ENCODE data around the gene OR10AD1.
"Not testable (repeated sequence)": the region's sequence is repeated elsewhere in the genome, so short reads cannot be mapped to it uniquely, and the experiment has no call there.

OR10AD1 gene, protein sequence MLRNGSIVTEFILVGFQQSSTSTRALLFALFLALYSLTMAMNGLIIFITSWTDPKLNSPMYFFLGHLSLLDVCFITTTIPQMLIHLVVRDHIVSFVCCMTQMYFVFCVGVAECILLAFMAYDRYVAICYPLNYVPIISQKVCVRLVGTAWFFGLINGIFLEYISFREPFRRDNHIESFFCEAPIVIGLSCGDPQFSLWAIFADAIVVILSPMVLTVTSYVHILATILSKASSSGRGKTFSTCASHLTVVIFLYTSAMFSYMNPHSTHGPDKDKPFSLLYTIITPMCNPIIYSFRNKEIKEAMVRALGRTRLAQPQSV

DNA sequence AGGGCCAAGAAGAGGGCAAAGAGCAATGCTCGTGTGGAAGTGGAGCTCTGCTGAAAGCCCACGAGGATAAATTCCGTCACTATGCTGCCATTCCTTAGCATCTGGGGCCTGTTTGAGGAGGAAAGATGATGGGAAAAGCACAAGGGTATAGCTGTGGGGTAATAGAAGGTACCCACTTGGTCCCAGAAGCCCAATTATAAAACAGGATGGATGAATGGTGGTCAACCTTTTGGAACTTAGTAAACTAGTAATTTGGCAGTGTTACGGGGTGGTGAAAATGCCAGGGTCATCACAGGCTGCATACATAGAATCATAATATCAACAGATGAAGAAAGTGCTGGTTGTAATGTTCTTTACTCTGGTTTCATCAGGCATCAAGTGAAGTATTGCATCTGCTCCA lies at the start of gene OR10AD1:
OR10AD1 (minus strand) TSS at position 101 of the 400 bp plus-strand sequence; CDS start at position 101, 0 bp downstream.
- no peak for DNase-seq

DNA sequence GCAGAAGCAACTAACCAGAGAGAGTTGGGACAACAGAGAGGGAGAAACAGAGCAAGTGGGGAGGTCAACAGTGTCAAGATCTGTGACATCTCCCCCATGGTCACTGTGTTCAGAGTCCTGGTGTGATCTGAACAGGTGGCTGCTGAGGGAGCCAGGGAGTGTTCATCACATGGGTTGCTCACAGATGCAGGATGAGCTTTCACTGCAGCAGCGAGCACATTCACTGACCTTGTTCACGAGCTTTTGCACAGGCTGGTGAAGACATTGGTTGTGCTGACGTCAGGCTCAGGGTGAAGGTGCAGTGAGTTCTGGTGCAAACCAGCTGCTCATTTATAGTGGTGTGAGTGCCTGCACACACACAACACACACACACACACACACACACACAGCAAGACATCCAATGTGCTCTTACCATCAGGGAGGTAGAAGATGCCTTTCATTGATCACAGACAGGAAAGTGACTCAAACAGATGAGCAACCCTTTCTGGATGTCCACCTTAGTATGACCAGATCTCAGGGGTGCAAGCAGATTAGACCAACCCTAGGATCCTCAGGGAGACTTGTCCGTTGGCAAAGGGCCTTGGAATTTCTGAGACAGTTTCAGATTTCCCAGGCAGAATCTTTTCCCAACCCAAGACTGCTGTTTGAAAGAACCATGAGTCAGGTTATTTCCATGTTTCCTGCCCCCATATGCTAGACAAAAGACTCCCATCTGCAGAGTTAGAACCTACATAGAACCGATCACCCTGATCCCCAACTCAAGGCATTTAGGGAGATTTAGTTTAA lies 44.3 kb upstream of the OR10AD1 start:
- no peak for DNase-seq

DNA sequence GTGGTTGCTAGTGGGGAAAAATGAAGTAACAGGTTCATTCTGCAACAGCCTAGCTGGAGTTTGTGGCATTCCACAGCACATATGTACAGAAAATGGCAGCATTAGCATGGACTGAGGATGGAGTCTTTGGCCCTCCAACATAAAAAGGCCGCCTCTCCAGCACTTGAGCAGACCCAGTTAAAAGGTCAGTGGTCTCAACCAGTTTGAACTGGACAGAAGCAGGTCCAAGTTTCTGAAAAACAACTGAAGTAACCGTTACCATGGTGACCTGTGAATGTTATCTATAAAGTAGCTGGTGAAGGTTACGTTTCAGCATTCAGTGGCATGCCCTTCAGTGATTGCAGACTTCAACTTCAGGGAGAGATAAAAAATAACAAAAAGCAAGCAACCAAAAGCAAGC lies 34.1 kb upstream of the OR10AD1 start:
- DNase-seq: no peak

DNA sequence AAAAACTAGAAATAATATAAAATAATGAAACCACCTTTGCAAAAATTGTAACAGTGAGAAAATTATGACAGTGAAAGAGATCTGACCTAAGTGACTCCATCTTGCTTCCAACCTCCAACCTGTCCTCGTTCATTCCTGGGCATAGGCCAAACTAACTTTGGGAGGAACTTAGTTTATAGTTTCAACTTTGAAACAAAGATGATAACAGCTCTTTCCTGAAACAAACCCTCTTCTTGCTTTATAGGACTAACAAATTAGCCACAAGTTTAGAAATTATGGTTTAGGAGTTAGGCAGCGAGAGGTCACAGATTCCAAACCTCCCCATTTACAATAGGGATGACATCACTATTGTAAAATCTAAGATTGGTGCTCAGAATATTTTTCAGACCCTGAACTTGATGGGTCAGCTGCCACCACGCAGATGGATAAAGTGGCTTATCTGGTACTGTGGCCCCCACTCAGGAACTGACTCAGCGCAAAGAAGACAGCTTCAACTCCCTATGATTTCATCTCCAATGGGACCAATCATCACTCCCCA lies 32.8 kb upstream of the OR10AD1 start:
- no peak for DNase-seq

DNA sequence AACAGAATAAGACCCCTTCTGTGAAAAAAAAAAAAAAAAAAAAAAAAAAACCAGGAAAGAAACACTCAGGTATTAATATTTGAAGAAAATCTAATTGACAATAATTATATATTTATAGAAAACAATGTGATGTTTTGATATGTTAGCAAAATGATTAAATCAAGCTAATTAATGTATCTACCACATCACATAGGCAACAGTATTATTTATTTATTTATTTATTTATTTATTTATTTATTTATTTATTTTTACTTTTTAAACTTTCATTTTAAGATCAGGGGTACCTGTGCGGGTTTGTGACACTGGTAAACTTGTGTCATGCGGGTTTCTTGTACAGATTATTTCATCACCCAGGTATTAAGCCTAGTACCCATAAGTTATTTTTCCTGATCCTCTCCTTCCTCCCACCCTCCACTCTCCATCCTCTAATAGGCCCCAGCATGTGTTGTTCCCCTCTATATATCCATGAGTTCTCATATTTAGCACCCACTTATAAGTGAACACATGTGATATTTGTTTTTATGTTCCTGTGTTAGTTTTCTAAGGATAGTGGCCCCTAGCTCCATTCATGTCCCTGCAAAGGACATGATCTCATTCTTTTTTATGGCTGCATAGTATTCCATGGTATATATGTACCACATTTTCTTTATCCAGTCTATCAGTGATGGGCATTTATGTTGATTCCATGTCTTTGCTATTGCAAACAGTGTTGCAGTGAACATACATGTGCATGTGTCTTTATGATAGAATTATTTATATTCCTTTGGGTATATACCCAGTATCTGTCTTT lies 28.3 kb upstream of the OR10AD1 start:
- not testable (repeated sequence) for DNase-seq

DNA sequence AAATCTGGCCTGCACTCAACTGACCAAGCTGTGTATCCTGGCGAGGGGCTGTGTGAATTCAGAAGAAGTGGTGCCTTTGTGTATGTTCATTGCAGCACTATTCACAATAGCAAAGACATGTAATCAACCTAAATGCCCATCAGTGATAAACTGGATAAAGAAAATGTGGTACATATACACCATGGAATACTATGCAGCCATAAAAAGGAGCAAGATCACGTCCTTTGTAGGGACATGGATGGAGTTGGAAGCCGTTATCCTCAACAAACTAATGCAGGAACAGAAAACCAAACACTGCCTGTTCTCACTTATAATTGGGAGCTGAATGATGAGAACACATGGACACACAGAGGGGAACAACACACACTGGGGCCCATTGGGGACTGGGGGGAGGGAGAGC lies 21.4 kb upstream of the OR10AD1 start:
- not testable (repeated sequence) for DNase-seq

DNA sequence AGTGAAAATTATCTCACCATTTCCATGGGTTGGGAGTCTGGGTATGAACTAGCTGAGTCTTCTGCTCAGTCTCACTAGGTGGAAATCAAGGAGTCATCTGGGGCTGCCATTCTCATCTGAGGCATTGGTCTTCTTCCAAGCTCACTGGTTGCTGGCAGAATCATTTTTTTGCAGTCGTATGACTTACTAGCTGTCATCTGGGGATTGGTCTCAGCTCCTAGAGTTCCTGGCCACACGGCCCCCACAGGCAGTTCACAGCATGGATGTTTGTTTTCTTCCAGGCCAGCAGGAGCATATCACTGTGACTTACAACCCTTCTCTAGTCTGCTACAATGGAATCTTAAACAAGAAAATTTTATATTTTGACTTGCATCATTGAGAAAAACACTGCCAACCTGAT lies 18.6 kb upstream of the OR10AD1 start:
- no peak for DNase-seq

DNA sequence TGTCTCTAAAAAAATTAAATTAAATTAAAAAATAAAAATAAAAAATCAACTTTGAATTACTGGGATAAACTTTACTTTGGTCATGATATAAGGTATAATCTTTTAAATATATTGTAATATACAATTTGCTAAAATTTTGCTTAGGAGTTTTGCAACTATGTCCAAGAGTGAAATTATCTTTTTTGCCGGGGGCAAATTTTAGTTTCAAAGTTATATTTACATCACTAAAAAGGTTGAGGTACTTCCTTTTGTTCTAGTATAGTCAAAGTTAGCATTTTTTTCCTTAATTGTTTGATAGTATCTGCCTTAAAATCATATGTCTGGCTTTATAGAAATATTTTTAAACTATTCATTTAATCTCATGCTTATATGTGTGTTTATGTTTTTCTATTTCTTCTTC lies 17.6 kb upstream of the OR10AD1 start:
- no peak for DNase-seq

DNA sequence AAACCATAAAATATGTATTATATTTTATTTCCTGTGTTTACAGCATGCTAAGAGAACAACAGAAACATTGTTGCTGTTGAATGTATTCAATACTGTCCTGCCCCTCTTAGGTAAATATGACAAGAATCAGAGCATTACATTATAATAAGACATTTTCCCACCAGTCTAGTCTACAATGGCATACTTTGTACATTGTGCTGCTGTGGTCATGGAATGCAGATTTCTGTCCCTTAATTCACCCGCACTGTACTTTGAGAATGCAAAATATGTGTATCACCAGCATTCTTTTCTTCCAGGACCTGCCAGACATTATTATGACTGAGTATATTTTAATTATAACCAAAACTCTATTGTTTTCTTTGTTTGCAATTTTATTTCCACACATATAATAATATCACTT lies 16.5 kb upstream of the OR10AD1 start:
- no peak for DNase-seq

DNA sequence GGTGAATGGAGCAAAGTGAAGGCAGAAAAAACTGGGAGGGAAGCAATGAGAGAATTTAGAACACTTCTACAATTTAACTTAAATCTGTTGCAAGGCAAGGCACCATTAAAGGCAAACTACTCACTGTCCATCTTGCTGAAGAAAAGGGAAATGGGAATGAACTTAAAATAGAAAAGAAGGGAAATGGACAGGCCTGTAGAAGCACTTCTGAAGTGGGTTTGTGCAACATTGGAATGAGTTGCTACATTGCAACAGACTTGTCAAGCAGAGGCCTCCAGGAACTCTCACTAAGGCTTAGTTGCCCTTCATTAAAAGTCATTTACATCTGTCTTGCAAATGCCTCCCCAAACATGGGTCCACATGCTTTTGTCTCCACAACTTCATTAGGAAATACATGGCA lies 13.7 kb upstream of the OR10AD1 start:
- no peak for DNase-seq

DNA sequence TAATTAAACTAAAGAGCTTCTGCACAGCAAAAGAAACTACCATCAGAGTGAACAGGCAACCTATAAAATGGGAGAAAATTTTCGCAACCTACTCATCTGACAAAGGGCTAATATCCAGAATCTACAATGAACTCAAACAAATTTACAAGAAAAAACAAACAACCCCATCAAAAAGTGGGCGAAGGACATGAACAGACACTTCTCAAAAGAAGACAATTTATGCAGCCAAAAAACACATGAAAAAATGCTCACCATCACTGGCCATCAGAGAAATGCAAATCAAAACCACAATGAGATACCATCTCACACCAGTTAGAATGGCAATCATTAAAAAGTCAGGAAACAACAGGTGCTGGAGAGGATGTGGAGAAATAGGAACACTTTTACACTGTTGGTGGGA lies 6.4 kb upstream of the OR10AD1 start:
- DNase-seq: not testable (repeated sequence)

DNA sequence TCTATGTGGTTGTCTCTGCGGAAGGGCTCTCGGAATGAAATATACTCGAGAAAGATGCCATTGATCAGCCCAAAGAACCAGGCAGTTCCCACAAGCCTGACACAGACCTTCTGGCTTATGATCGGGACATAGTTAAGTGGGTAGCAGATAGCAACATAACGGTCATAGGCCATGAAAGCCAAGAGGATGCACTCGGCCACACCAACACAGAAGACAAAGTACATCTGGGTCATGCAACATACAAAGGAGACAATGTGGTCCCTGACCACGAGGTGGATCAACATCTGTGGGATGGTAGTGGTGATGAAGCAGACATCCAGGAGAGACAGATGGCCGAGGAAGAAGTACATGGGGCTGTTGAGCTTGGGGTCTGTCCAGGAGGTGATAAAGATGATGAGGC lies 326 bp downstream of the OR10AD1 start:
- DNase-seq: no peak

DNA sequence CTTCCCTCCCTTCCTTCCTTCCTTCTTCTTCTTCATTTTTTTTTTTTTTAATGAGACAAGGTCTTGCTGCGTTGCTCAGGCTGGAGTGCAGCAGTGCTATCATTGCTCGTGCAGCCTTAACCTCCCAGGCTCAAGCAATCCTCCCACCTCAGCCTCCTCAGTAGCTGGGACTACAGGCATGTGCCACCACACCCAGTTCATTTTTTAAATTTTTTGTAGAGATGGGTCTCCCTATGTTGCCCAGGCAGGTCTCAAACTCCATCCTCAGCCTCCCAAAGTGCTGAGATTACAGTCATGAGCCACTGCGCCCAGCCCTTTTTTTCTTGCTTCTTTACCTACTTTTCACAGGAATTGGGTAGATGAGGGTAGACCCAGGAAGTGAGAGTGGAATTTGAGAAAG lies 1.6 kb downstream of the OR10AD1 start:
- DNase-seq: no peak

DNA sequence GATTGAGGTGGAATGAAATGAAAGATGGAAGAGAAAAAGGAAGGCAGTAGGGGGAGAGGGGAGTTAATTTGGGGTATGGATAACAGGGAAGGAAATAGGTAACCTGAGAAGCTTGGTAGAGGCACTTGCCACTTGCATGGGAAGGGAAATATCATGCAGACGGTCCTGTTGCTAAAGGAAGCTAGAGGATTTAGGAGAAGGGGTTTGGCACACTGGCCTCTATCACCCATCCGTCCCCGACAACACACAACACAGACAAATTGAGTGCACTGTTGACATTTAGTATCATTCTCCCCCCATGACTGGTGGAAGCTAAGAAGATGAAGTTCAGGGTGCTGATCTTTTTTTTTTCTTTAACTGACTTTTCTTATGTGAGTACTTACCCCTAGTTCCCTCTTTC lies 2.0 kb downstream of the OR10AD1 start:
- DNase-seq: no peak

DNA sequence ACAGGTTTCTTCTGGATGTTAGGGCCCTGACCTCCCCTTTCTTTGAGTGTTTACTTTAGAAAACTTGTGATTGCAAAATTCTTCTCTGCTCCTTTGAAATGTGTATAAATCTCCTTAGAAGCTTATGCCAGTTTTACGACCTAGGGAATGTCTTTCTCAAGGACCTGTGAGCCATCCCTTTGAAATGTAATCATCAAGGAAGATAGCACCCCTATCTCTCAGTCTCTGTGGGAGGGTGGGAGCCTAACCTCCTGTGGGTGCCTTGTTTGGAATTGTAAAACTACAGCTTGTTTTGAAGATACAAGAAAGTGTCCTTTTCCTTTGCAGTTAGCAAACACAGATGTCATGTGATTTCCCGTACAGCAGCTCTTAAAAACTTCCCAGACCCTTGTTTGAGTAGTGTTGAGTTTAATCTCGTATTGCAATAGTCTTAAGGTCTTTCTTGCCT lies 3.3 kb downstream of the OR10AD1 start:
- DNase-seq: no peak

DNA sequence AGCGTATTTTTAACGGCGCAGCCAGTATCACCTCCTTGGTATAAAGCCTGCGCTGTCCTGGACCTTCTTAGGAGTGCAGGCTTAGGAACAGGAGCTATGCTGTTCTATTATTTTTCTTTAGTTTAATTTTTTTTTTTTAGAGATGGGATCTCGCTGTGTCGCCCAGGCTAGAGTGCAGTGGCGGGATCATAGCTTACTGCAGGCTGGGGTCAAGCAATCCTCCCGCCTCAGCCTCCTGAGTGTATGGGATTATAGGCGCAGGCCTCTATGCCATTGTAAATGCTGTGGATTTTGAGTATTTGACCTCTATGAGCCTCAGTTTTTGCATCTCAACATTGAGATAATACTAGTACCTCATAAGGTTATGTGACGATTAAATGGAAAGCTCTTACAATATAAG lies 4.1 kb downstream of the OR10AD1 start:
- no peak for DNase-seq

DNA sequence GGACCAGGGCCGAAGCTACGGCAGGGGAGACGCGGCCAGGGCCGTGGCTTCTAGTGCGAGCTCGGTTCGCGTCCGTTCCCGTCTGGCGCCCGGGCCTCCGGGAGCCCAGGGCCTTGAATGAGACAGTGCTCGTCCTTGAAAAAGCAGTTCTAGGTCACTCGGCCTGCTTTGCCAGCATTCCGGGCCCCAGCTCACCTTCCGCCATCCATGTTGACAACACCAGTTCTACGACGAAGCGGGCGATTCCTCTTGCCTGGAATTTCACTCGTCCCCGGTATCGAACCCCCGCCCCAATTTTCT lies 4.5 kb downstream of the OR10AD1 start:
- no peak for DNase-seq

DNA sequence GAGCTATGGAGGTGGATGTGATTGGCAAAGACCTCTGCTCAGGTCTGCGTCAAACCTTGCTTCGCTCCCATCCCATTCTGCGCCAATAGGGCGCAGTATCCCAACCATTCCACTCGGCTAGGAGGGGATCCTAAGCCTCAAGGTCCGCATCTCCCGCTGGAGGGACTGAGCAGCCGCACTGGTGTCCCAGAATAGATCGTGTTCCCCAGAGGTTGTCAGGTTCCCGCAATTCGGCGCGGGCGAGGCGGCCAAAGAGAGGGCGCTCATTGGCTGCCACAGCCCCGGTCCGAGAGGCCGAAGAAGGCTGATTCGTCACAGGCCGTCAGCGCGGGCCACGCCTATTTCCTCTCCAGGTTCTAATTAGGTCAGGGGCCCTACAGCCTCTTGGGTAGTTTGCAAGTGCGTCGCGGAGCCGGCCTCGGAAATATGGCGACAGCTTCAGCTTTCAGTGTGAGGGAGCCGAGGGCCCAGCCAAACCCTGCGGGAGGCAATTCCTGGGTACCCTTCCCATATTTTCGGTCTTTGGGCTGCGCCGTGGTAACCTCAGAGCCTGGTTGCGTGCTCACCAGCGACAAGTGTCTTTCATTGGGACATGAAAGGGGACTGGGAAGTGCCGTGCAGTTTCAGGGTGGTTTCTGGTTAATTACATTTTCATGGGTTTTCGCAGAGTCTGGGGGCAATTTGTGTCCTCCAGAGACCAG lies 5.0 kb downstream of the OR10AD1 start:
- peak; percentile 94 for DNase-seq

DNA sequence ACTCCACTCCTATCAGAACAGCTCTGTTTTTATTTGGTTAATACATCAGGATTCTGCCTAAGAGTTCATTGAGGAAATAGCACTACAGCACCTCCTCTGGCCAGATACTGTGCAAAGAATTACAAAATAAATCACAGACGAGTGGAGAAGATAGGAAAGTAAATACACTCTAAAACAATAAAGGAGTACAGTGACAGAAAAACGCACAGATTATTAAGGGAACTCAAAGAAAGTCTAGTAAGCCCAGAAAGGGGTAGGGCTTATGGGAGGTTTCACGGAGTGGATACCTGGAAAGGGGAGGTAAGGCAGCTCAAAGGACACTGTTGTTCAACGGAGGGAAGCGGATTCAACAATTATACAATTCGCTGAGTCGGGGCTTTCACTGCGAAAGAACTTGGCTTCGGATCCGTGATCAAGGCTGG lies 5.5 kb downstream of the OR10AD1 start:
- peak; percentile 34 for DNase-seq

DNA sequence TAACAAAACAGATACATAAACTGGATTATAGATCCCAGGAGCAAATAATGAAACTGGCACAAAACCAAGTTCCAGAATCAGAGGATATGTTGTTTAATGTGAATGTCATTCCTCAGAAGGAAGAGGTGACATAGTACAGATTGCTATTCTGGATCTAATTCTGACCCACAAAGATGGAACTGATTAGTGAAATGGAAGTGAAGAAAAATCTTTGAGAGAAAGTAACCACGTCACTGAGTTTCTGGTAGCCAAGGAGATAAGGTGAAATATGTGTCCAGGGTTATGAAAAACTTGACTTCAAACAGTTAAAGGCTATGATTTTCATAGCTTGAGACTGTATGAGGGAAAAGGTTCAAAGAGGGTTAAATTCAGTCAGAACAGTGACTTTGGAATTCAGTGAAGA lies 8.3 kb downstream of the OR10AD1 start:
- no peak for DNase-seq

DNA sequence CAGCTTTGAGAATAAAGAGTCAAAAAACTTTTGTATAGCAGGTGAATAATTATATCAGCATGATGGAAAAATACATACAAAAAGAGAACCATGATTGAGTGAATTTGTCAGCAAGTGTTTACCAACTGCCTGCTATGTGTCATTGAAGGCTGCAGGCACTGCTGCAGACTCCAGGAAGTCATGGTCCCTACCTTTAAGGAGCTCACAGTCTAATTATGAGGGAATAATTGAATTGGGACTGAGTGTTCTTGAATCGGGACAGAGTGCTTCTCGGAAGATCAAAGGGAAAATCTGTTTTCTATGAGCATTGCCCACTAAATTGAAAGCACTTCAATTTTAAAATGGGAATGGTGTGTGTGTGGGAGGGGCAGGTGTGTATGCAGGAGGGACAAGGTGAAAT lies 9.5 kb downstream of the OR10AD1 start:
- DNase-seq: no peak

DNA sequence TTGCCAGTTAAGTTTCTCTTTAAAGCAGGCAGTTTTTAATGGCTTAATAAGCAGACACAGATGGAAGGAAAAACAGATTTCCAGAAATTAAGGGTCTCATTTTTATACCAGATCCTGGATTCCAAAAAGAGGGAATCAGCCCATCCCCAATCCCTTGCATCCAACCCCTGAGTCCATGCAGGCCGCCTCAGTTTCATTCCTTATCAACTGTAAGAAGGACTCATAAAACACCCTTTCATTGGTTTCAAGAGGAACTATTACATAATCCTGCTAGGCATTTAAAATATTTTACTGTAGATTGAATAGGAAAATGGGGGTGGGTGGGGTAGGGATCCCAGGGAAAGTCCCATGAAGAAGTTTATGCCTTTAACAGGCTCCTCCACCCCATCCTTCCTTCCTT lies 10.2 kb downstream of the OR10AD1 start:
- no peak for DNase-seq

DNA sequence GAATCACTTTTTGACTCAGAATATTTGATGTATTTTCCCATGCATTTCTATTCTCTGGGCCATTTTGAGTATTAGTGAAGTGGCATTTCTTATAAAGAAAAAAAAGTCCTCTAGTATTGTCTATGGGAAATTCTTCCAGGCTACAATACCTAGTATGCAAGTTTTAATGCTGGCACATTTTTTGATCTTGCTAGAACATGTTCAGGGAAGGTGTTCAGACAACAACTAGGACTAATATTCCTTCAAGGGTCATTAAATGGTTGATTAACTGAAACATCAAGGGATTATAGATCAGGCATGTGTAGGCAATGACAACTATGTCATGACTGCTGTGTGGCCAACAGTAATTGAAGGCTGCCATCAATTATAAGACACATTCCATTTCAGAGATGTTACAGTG lies 12.0 kb downstream of the OR10AD1 start:
- no peak for DNase-seq
